NCI-H526 treated with DMSO at 0.1 percent for 48 hours (cell line): ENCODE results near the gene BTBD7.
A peak's percentile ranks its signal among the peaks of the same experiment; 100 is the strongest.
"Not testable (repeated sequence)": the region's sequence is repeated elsewhere in the genome, so short reads cannot be mapped to it uniquely, and the experiment has no call there.

Experiments used
- DNase-seq: peaks from one replicate; lab custom pipeline; 2025; lab: John Stamatoyannopoulos, UW

Gene BTBD7, protein sequence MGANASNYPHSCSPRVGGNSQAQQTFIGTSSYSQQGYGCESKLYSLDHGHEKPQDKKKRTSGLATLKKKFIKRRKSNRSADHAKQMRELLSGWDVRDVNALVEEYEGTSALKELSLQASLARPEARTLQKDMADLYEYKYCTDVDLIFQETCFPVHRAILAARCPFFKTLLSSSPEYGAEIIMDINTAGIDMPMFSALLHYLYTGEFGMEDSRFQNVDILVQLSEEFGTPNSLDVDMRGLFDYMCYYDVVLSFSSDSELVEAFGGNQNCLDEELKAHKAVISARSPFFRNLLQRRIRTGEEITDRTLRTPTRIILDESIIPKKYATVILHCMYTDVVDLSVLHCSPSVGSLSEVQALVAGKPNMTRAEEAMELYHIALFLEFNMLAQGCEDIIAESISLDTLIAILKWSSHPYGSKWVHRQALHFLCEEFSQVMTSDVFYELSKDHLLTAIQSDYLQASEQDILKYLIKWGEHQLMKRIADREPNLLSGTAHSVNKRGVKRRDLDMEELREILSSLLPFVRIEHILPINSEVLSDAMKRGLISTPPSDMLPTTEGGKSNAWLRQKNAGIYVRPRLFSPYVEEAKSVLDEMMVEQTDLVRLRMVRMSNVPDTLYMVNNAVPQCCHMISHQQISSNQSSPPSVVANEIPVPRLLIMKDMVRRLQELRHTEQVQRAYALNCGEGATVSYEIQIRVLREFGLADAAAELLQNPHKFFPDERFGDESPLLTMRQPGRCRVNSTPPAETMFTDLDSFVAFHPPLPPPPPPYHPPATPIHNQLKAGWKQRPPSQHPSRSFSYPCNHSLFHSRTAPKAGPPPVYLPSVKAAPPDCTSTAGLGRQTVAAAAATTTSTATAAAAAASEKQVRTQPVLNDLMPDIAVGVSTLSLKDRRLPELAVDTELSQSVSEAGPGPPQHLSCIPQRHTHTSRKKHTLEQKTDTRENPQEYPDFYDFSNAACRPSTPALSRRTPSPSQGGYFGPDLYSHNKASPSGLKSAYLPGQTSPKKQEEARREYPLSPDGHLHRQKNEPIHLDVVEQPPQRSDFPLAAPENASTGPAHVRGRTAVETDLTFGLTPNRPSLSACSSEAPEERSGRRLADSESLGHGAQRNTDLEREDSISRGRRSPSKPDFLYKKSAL

DNA sequence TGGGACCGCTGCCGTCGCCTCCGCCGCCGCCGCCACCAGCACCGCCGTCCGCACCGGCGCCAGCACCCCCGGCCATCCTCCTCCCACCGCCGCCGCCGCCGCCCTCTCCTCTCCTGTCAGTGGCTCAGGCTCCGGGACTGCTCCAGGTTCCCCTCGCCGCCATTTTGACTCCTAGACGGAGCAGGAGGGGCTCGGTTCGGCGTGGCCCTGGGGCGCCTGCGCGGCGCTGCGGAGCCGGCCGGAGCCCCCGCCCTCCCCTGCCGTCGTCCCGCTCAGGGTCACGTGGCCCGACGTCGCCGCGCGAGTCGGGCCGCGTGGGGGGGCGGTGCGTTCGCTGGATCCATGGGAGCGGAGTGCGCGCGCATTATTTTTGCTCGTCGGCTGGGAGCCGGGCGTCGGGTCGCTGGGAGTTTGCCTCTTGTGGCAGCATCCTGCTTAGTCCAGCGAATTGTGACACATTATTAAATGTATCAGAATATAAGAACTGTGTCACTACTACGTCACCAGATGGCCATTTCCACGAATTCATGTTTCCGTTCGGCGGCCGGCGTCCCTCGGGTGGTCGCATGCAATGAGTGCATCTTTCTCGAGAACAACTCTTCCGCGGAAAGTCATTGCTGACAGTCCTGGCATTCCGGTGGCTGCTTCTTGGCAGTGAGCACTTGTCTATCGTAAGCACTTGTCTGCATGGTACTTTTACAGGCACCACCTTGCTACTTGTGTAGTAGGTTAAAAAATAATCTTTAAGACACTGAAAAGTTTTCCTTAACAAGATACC is at the start of gene BTBD7:
TSS of gene BTBD7 (minus strand) at position 184 of the 778 bp plus-strand sequence. CDS start 36,985 bp downstream, outside the sequence.
- DNase-seq, result peak; percentile 89

DNA sequence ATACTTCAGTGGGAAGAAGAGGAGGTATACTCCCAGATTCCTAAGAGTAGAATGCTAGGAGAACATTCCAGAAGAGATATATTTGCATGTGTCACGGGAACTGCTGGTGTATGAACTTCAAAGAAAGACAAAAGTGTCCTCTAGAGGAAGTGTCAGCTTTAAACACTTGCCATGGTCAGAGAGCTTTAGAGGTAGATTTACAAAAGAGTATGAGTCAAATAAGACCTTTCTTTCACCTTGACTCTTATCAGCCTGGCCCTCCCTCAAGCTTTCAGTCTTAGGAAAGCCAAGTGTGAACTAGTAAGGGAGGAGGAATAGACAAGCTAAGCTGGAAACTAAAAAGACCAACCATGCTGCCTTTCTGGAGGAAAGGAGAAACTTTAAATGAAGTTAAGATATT is 48.8 kb upstream of the BTBD7 start:
- no peak for DNase-seq

DNA sequence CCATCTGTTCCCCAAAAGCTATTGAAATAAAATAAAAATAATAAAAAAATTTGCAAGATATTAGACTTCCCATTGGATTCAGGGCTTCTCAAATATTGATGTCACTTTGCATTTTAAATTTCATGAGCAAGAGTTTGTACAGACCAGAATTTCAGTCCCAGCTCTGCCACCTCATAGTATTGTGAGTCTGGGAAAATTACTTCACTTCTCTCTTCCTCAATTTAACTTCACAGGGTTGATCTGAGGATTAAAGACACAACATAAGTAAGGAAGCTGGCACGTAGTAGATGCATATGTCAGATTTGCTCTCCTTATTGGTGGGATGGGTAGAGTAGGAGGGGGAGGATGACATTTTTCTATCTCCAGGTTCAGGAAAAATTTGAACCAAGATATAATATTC is 47.0 kb upstream of the BTBD7 start:
- DNase-seq, result no peak

DNA sequence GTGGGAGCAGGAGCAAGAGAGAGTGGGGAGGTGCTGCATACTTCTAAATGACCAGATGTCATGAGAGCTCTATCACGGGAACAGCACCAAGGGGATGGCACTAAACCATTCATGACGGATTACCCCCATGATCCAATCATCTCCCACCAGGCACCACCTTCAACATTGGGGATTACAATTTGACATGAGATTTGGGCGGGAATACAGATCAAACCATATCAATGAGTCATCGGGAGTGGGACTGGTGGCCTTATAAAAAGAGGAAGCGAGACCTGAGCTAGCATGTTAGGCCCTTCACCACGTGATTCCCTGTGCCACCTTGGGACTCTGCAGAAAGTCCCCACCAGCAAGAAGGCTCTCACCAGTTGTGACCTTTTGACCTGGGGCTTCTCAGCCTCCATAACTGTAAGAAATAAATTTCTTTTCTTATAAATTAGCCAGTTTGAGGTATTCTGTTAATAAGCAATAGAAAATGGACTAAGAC is 42.9 kb upstream of the BTBD7 start:
- DNase-seq, result no peak

DNA sequence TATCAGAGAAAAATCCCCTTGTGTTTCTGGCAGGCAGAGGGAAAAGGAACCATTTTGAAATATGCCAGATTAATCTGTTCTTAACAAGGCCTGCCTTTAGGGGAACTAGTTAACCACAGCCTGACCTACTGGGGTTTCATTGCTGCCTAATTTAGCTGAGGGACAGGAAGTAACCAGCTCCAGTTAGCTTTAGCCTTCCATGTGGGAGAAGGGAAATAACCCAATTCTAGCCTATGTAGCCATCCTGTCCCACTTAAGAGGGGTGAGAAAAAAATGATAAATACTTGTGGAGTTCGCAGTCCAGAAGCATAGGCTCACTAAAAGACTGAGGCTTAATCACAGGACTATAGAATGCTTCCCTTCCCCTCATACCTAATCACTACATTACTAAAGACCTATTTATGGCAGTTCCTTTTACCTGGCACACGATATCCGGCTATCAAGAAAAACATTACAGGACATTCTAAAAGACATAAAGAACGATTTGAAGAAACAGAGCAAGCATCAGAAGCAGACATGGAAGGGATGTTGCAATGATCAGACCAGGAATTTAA is 37.0 kb upstream of the BTBD7 start:
- DNase-seq, result no peak

DNA sequence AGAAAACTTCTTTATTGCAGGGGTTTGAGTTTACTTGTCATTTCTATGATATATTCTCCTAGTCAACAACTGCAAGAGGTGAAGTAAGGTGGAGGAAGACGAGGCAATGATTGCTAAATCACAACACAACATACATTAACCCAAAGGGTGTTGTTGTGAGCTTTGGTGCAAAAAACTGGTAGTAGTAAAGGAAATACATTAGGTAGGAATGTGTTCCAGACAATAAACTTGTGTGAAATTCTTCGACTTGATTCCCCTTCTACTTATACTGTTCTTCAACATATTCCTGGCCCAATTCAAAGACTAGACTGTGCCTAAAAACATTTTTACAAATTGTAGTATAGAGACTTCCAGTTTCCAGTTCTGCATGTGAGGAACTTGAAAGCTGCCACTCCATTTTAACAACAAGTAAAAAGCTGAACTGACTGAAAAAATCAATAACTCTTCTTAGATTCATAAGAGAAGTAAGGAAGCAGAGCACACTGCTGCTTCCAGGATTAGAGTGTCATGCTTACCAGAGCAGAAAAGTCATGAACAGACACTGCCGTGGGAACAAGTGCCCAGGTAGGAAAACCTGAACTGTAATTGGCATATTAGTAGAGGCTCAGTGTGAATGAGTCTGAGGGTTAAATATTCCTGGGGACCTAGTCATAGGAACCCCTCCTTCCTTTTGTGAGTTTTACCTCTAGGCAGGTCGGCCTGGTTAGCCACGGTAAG is 36.3 kb upstream of the BTBD7 start:
- DNase-seq, result no peak

DNA sequence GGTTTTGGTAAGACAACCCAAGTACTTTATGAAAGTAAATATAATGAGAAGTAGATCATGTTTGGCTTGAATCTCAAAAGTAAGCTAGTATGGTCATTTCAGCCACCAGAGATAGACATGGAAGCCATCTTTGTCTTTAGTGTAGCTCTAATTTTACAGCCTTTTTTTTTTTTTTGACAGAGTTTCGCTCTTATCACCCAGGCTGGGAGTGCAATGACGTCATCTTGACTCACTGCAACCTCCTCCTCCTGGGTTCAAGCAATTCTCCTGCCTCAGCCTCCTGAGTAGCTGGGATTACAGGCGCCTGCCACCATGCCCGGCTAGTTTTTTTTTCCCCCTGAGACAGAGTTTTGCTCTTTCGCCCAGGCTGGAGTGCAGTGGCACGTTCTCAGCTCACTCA is 22.0 kb upstream of the BTBD7 start:
- DNase-seq, result not testable (repeated sequence)

DNA sequence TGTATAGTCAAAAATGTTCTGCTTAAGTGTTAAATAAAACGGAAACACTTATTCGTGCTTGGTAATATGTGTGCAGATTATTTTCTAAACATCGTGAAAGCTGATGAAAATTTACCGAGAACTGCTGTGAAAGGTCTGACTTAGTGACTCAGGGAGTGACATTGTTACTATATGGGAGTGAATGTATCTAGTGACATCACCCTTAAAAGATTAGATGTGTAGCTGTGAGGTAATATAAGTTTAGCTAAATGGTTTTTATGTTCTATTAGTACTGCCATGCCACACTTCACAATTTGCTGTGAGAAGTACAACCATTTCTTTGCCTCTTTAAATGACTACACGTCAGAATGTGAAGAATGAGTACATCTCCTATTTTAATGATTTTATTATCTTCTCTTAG is 15.5 kb upstream of the BTBD7 start:
- DNase-seq, result no peak

DNA sequence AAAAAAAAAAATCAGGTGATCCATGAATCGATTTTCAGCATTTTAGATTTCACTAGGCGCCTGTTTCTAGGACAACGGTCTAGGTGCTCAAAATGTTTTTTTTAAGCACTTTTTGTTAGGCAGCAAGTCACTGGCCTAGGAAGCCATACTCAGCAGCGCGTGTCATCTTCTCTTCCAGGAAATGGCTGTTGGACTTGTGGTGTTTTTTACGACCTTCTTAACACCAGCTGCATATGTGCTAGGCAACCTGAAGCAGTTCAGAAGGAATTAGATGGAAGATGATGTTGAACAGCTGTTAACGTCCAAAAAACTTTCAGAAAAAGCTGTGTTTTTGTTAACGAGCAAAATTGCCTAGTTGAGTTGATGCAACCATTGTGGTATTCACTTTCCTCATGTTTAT is 15.0 kb upstream of the BTBD7 start:
- DNase-seq, result no peak

DNA sequence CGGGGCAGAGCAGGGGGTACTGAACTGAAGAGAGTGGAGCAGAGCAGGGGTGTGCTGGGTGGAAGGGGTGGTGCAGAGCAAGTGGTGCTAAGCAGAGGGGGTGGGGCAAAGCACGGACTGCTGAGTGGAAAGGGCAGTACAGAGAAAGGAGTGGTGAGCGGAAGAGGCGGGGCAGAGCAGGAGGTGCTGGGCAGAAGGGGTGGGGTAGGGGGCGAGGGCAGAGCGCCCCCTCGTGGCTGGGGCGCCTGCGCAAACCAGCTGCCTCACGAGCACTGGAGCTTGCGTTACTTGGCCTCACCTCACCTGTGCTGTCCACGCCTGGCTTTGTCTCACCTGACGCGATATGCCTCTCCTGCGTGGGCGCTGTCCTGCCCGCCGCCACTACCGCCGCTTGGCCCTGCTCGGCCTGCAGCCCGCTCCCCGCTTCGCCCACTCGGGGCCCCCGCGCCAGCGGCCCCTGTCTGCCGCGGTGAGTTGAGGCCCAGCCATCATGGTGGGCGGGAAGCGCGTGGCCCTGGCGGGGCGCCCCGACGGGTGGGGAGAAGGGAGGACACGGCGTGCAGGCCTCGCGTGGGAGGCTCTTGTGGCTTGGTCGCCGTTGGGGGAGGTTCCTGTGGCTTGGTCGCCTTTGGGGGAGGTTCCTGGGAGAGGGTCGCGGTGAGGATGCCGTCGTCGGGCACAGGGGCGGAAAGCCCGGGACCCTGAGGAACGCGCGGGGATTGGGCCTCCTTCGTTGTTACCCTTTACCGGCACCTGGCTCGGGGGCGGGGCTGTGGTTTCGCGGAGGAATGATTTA is 14.3 kb upstream of the BTBD7 start, which contains the start of gene COX8C:
TSS of gene COX8C (plus strand) at position 257 of the 796 bp plus-strand sequence. CDS start at position 344, 87 bp downstream.
- DNase-seq, result no peak

DNA sequence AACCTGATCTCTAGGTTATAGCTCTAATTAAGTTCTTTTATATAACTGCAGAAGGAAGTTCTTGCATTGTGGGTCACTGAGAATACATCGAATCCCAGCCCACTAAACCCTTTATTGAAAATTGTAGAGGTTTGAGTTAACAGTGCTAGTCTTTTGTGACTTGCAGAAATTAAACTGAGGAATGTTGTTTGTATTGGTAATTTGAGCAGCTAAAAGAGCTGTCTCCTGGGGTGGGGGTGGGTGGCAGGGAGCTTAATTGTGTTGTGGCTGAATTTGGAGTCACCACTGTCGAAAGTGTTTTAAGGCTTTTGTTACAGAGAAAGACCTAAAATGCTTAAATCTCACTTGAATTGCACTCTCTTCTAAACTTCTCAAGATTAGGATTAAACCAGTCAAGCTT is 11.0 kb upstream of the BTBD7 start:
- no peak for DNase-seq

DNA sequence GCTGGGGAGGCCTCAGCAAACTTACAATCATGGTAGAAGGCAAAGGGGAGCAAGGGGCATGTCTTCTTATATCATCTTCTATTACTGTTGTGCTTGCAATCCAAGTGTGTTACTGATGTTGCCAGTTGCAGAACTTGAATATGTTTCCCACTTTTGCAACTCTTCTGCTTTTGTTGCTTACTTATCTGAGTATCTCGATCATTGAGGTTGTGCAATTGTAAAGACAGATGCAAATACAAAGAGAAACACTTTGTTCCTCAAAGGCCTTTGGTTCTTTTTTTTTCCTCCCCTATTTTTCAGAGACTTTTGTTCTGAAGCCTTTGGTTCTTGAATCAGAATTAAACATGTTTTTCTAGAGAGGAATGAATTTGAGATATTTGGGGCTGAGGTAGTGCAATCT is 10.4 kb upstream of the BTBD7 start:
- DNase-seq, result no peak

DNA sequence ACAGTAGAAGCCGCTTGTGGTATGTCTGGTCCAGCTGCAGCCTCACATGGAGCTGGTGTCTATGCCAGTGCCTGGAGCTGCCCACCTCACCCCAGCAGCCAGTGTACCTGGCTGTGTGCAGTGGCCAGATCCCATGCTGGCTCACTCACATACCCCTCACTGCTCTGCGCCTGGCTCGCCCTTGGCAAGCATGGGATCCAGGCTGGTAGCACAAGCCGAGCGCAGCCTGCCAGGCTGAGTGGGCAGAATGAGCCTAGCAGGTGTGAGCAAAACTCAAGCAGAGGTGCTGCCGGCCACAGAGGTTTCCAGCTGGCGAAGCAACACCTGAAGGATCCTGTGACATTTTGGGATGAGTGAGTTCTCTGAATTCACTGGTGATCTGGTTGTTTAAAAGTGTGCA is 5.0 kb upstream of the BTBD7 start:
- no peak for DNase-seq

DNA sequence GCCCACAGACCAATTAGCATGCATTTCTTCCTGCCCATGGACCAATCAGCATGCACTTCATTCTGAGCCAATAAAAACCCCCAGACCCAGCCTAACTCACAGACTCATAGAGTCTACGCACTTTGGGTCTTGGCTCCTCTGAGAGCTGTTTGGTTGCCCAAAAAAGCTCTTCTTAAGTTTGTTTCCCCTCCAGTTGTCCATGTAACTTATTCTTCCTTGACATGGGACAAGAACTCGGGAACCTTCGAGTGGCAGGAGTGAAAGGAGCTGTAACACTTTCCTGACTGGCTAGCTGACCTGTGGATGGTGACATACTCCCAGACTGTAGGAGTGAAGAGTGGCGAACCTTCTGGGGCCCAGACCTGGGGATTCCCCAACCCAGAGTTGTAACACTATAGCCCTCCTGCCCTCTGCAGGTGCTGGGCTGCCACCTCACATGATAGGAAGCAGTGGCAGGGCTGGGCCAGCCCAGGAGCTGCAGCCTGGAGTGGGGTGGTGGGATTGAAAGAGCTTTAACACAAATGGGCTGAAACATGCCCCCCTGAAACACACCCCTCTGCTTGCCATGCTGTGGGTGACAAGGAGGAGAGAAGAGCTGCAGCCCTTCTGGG is 4.4 kb upstream of the BTBD7 start:
- no peak for DNase-seq

DNA sequence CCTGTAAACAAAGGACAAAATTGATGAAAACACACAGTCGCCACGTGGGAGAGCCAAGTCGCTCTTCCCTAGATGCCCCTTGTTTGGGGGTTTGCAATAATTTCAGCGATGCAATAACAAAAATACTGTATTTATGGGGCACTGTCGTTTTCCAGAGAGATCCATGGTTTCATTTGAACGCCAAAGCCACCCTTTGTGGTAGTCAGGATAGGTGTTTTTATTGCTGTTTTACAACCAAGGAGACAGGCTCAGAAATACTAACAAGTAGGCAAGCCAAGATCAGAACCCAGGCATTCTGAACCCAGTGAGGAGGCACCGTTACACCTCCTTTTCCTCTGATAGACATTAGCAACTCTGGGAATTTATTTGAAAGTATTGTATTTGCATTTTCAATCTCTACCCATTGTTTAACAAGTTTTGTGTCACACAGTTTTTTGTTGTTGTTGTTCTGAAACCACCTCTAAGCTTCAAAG is 831 bp upstream of the BTBD7 start:
- peak; percentile 39 for DNase-seq

DNA sequence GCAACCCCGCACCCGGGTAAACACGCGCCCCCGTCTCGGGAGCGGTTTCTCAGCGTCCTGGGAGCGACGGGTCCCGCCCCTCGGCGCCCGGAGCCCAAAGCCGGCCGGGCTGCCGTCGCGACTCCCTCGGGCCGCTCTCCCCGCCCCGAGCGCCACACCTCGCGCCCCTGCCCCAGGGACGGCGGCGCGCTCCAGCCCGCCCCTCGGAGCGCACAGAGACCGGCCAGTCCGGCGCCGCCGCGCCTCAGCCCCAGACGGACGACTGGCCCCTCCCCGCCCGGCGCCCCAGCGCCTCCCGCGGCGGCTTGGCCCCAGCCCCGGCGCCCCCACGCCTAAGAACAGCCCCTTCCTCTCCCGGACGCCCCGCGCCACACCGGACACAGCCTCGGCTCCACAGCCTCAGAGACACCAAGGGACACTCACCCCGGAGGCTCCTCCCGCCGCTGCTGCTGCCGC is 411 bp downstream of the BTBD7 start:
- DNase-seq, result peak; percentile 59

DNA sequence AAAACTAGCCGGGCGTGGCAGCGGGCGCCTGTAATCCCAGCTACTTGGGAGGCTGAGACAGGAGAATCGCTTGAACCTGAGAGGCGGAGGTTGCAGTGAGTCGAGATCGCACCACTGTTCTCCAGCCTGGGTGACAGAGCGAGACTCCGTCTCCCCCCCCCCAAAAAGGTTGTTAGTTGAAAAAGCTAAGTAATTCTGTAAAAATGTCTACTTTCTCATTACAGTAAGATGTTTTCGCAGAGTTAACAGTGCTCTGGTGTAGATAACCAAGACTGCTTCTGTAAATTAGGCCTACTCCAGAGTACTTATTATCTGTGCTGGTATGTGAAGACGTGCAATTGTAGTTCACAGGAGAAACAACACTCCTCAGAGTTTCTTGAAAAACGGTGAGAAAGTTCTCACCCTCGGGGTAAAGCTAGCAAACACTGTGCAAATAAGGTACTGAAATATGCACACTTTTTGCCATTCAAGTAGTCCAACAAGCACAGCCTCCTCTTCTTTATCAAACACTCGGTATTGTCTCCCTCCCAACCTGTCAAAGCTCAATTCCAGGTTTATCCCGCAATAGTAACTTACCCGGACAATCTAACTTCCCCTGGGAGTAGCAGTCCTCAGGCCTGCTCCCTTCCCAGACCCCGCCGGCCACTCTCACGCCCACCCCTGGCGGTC is 974 bp downstream of the BTBD7 start:
- no peak for DNase-seq

DNA sequence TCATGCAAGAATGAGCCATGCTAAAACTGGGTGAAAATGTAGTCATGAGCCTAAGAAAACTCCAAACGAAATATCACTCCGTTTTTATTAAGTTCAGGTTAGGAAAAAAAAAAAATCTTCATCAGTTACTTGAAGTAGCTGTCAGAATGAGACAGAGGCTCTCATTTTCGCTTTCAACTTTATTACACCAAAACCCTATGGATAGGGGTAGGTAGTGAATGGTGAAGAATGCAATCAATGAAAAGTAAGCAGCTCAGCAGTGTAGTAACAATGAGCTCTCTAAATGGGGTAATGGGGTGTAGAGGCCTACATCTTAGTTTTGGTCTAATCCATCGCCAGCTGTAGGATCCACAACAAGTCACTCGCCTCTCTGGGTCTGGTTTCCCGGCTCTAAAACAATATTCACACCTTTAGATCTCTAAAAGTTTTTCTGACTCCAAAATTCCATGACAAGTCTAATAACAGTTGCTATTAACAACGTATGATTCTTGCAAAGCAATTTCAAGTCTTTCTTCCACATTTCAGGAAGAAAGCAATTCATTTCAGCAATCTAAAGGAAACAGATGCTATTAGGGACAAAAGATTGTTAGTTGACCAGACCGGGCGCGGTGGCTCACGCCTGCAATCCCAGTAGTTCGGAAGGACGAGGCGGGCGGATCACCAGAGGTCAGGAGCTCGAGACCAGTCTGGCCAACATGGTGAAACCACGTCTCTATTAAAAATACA is 1.7 kb downstream of the BTBD7 start:
- no peak for DNase-seq
